Epidermal melanocyte (primary cell): ENCODE results near the gene NECTIN2.

Experiments
- DNase-seq: peaks from one replicate; pipeline ENCODE4 v3.0.0; 2011; ENCODE audit warnings: low spot score; ENCODE audit not compliant: insufficient read length

NECTIN2 gene

DNA sequence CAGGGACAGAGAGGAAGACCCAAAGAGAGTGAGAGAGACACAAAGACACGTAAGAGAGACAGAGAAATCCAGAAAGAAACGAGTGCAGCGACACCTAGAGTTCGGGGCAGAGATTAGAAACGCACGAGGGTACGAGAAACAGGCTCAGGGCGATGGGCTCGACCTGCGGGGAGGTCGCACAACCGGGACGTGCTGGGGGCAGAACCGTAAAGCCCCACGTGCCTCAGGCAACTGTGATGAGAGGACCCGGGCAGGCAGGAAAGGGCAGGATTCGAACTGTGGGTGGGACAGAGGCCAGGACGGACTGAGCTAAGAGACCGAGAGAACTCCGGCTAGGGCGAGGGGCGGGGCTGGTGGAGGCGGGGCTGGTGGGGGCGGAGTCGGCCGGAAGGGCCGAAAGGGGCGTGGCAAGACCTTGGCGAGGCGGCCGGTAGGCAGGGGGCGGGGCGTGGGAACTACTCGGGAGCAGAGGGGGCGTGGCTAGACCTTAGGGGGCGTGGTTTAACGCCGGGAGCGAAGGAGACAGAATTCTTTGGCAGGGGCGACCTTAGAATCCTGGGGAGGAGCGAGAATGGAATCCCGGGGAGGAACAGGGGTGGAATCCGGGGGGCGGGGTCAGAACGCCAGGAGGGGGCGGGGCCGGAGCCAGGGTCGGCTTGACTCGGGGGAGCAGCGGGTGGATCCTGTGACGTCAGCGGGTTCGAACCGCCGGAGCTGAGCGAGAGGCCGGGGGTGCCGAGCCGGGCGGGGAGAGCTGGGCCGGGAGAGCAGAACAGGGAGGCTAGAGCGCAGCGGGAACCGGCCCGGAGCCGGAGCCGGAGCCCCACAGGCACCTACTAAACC is at the start of gene NECTIN2:
TSS of gene NECTIN2 (plus strand) at position 686 of the 843 bp plus-strand sequence. CDS start 229 bp downstream, outside the sequence.
- peak; percentile 98 for DNase-seq

DNA sequence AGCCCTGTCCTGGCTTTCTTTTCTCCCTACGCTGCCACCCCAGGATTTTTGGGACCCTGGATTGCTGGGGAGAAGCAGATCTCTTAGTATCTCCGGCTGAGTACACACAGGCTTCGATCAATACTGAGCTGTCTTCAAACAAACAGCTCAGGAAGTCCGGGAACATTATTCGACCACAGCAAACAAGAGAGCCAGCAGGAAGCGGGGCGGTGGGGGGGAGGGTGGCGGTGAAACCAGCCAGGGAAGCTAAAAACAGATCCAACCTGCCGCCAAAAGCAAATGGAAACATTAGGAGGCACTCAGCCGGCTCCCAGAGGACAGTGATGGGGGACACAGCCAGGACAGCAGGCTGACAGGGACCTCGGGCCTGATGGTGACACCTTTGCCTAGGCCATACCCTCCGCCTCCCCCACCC is 49.4 kb upstream of the NECTIN2 start:
- peak; percentile 7 for DNase-seq

DNA sequence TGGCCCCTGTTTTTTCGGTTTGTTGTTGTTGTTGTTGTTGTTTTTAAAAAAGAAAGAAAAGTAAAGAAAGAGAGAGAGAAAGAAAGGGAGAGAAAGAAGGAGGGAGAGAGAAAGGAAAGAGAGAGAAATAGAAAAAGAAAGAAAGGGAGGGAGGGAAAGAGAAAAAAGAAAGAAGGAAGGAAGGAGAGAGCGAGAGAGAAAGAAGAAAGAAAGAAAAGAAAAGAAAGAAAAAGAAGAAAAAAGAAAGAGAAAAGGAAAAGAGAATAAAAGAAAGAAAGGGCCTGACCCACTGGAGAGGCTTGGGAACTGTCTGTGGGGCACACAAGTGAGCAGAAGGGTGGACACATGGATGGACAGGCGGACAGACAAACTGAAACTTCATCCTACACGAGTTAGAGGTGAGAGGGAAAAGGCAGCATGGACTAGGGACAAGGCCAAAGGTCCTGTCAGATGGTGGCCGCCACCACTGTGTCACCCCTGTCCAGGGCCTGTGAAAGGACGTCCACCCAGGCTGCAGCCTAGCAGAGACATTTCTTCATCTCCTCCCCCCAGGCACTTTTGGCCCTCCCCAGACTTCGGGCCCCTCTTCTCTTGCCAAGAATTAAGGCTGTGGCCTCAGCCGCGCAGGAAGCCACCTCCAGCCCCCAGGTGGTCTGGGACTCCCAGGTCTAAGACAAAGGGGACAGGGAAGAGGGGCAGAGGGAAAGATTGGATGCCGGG is 46.3 kb upstream of the NECTIN2 start:
- DNase-seq = no peak

DNA sequence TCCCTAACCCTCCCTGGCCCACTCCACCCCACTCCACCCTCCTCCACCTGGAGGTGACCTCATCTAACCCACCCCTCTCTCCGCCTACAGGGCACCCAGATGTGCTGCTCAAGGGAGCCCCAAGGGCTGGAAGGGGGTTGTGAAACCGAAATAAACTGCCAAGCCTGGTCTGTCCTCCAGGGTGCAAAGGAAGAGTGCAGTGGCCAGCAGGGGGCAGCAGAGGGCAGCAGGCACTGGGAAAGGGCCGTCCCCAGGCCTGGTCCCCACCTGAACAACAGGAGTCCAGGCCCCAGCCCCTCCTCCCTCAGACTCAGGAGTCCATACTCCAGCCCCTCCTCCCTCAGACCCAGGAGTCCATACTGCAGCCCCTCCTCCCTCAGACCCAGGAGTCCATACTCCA is 45.6 kb upstream of the NECTIN2 start:
- peak; percentile 74 for DNase-seq

DNA sequence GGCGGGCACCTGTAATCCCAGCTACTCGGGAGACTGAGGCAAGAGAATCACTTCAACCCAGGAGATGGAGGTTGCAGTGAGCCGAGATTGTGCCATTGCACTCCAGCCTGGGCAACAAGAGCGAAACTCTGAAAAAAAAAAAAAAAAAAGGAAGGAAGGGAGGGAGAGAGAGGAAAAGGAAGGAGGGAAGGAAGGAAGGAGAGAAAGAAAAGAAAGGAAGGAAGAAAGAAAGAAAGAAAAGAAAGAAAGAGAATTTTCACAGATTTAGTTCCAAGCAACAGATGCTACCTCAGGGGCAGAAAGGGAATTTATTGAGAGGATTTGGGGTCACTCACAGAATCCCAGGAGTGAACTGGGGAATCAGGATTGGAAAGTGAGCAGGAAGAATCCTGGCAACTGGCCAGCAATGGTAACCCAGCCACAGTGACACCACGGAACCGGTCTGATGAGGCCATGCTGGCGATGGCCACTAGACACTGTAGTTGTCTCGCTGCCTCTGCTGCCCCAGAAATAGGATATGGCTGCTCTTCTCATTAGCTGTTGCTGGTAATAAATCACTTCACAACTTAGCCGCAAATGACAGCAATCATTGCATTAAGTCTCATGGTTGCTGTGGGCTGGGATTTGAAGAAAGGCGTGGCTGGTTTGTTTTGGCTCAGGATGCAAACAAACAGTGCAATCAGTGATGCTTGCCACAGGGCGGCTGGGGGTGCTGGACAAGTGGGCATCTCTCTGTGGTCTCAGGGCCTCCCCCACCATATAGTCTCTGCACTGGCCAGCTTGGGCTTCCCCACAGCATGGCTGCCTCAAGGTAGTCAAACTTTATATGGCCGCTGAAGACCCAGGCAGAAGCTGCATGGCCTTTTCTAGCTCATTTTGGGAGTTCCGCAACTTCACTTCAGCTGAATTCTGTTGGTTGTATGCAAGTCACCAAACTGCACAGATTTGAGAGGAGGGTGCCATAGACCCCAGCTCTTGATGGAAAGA is 42.4 kb upstream of the NECTIN2 start:
- DNase-seq = no peak

DNA sequence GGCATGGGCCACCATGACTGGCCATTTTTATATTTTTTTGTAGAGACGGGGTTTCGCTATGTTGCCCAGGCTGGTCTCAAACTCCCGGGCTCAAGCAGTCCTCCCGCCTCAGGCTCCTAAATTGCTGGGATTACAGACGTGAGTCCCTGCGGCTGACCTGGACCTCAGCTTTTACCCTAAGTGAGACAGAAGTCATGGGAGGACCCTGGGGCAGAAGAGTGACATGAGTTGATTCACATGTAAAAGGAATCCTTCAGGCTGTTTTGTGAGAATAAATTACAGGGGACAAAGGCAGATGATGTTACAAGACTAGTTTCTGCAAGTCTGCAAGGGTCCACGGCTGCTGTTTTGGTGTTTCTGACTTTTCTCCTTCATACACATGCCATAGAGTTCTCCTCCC is 39.8 kb upstream of the NECTIN2 start:
- DNase-seq = no peak

DNA sequence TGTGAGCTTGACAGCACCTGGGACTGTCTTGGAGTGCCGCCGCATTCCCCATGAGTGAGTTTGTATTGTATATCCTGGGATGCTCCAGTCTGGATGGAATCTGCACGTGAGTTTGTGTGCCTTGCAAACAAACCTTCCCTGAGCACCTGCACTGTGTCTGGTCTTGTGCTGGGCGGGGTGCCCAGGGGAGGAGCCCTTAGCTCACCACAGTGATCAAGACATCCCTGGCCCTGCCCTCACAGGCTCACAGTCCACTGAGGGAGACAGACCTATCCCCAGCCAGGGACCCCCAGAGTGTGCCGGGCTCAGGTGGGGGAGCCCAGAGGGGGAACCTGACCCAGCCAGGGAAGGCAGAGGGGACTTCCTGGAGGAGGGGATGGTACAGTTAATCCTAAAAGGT is 38.9 kb upstream of the NECTIN2 start:
- DNase-seq = no peak

DNA sequence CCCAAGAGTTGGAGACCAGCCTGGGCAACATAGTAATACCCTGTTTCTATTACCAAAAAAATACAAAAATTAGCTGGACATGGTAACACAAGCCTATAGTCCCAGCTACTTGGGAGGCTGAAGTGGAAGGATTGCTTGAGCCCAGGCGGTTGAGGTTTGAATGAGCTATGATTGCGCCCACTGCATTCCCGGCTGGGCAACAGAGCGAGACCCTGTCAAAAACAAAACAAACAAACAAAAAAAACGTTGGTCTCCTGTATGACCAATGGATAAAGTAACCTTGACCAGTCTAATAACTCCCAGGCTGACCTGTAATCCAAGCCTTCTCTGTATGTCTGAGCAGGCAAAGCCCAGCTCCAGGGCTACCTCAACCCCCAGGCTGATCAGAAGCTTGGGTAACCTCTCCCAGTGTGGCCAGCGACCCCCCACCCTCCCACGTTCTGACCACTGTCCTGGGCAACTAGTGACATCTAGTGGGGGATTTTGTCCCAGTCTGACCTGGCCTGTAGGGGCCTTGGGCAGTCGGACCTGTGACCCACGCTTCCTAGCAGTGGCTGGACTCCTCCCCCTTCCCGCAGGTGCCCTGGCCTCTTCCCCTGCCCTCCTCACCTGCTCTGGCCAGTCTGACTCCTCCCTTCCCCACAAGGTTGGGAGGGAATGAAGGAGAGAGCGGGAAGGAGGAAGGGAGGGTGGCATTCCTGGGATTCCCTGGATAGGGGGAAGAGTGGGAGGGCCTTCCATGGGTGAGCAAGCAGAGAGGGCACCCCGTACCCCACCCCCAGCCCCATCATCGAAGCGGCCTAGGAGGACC is 38.2 kb upstream of the NECTIN2 start:
- DNase-seq = no peak

DNA sequence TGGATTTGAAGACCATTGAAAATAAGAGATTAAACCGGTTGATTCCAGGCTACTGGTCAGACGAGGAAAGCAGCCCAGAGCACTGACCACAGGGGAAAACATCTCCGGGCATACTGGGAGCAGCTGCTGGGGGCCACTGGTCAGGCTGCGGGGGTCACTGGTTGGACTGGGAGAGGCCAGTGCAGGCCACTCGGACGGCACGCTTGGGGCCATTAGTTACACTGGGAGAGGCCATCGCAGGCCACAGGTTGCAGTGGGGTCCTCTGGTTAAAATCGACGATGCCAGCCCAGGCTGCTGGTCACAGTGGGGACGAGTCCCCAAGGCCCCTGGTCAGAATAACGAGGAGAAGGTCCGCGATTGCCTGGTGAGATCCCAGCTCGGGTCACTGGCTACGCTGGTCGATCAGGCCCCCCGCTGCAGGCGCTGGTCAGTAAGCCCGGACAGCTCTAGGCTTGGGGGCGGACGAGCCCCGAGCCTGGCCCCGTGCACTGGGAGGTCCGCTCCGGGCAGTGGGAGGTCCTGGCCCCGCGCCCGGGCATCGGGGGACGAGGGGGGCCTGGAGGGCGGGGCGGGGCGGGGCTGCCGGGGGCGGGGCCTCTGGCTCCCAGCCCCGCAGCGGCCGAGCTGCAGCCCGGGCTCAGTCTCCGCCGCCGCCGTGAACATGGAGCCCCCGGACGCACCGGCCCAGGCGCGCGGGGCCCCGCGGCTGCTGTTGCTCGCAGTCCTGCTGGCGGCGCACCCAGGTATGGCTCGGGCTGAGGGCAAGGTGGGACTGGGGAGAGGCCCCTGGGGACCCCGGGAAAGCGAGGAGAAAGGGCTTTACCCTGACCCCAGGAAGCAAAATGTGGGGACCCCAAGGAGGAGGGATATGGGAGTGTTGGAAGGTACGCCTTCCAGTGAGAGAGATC is 37.4 kb upstream of the NECTIN2 start, which contains the start of gene BCAM:
TSS of gene BCAM (plus strand) at position 641 of the 909 bp plus-strand sequence. CDS start at position 663, 22 bp downstream.
- DNase-seq = peak; percentile 95

DNA sequence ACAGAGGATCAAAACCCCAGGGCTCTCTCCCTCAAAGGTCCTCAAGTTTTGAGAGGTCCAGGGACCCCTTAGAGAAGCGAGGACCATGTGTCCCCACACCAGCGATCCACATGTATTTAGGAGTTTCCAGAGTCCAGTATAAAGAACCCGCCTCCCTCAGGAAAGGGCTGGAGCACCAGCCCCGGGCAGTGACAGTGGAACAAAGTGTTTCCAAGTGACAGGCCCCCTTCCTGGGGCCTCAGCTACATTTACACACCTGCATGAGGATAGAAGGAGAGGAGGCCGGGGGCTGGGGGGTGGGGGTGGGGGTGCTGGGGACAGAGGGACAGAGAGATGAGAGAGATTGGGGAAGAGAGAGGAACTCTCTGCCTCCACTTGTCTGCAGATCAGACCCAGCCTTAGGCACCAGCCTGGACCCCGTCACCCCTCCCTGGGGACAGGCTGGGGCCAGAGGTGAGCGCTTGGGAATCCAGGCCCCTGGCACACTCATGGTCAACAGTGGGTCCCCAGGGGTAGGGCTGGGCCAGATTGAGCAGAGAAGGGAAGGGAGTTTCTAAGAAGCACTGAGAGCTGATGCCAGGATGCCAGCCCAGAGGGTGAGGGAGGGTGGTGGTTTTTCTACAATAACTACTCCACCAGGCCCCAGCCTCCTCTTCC is 36.4 kb upstream of the NECTIN2 start:
- DNase-seq = no peak

DNA sequence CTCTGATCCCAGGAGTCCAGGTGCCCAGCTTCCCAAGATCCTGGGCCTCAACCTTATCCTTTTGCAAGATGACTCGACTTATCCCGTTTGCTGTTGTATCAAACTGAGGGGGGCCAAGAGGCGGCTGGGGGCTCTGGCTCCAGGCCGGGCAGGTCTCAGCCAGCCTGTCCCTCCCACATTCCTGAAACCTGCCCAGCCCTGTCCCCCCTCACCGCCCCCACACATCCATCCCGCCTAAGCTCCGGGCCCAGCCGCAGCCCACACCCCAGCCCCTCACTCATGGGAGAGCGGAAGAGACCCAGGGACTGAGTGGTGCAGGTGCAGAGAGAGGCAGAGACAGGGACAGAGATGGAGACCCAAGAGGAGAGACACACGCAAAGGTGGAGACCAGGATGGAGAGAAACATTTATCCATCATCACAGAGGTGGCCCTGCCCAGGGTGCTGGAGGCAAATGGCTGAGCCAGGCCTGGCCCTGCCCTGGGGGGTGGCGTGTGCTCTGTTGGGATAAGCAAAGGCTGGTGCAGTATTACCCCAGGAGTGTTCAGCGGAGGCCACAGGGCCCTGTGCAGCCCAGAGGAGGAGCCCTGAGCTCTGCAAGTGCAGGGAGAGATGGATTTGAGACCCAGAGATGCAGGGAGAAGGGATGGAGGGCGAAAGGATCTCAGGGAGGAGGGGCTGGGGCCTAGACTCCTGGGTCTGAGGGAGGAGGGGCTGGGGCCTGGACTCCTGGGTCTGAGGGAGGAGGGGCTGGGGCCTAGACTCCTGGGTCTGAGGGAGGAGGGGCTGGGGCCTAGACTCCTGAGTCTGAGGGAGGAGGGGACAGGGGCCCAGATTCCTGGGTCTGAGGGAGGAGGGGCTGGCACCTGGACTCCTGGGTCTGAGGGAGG is 35.6 kb upstream of the NECTIN2 start:
- no peak for DNase-seq

DNA sequence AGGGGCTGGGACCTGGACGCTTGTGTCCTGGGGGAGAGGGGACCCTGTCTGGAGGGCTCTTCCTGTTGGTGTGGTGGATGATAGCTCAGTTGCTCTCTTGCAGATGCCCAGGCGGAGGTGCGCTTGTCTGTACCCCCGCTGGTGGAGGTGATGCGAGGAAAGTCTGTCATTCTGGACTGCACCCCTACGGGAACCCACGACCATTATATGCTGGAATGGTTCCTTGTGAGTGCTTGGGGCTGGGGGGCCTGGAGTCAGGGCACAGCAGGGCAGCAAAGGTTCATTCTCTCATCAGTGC is 35.0 kb upstream of the NECTIN2 start:
- DNase-seq = no peak

DNA sequence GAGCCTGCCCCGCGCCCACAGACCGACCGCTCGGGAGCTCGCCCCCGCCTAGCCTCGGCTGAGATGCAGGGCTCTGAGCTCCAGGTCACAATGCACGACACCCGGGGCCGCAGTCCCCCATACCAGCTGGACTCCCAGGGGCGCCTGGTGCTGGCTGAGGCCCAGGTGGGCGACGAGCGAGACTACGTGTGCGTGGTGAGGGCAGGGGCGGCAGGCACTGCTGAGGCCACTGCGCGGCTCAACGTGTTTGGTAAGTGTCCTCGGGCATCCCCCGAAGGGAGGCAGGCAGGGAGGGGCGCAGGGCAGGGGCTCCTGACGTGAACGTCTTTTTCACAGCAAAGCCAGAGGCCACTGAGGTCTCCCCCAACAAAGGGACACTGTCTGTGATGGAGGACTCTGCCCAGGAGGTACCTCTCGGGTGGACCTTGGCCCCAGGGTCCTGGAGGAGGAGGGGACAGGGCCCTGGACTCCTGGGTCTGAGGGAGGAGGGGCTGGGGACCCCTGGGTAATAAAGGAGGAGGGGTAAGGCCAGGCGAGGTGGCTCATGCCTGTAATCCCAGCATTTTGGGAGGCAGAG is 33.9 kb upstream of the NECTIN2 start:
- DNase-seq = no peak

DNA sequence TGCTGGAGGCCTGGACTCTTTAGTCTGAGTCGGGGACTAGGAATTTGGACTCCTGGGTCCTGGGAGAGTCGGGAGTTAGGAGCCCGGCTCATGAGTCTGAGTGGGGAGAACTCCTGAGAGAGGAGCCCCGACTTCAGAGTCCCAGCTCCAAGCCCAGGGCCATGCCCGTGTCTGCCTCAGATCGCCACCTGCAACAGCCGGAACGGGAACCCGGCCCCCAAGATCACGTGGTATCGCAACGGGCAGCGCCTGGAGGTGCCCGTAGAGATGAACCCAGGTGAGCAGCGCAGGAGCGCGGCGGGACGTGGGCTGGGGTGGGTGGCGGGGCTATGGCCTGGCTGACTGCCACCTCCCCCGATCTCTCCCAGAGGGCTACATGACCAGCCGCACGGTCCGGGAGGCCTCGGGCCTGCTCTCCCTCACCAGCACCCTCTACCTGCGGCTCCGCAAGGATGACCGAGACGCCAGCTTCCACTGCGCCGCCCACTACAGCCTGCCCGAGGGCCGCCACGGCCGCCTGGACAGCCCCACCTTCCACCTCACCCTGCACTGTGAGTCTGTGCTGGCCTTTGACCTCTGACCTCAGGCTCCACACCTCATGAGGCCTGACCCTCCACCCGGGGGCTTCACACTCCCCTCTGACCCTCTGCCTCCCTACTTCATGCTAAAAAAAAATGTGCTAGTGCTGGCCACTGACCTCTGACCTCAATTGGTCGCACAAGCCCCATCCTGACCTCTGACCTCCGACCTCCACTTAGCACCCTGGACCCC is 32.8 kb upstream of the NECTIN2 start:
- no peak for DNase-seq

DNA sequence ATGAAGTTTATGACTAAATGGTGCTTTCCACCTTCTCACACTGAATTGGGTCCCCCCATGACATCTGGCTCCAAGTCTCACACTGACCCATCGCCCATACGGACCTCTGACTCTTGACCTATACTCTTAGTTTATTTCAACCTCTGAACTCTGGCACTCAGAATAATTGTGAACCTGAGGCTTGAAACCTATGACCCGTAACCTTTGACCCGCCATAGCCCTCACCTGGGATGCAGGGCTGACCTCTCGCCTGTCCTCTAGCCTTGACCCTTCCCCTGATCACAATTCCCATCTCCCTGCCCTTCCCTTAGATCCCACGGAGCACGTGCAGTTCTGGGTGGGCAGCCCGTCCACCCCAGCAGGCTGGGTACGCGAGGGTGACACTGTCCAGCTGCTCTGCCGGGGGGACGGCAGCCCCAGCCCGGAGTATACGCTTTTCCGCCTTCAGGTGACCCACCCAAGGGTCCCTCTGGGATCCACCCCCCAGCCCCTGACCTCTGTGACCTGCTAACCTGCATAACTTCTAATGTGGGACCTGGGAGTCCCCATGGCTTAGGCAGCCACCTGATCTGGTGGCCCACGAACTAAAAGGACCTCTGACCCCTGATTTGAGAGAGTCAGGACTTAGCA is 32.1 kb upstream of the NECTIN2 start:
- DNase-seq = no peak

DNA sequence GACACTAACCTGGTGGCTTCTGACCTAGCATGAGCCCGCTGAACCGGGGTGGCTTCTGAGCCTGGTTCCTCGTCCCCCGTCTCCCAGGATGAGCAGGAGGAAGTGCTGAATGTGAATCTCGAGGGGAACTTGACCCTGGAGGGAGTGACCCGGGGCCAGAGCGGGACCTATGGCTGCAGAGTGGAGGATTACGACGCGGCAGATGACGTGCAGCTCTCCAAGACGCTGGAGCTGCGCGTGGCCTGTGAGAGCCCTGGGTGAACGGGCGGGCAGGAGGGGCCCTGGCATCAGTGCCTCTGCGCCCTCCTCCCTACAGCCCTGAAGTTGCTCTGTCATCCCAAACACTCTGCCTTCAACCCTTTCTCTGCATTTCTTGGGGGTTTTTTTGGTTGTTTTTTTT is 31.6 kb upstream of the NECTIN2 start:
- DNase-seq = no peak

DNA sequence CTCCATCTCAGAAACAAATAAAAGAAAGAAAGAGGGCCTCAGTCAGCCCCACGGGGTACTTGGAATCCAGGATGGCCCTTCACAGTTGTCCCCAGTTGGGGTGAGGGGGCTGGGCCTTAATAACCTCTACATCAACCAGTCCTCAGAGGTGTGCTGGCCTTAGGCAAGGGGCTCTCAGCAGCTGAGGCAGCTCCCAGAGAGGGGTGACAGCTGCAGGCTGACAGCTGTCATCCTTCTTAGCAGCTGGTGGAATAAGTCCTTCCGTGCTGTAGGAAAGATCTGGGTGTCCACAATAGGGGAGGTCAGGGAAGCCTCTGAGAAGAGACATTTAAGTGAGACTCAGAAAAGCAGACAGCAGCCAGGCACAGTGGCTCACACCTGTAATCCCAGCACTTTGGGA is 29.8 kb upstream of the NECTIN2 start:
- DNase-seq = no peak
